ENCODE results near the gene ZNF3. TPM values are rescaled to one million over a fixed set of nuclear protein-coding genes. Genes with fewer than 3 reads are reported as not detected.

ZNF3 gene
- total and polyA plus RNA-seq, 3 donors from 2014 or later, result 23.4 to 27.7 (median 24.7) TPM

- 73 to 82% methylated on average over 7 of the region's 7 CpGs for WGBS, 2 donors
Observed at GRCh38 chr7:100040575-100040974, 40.9 kb downstream of the ZNF3 start.

DNA sequence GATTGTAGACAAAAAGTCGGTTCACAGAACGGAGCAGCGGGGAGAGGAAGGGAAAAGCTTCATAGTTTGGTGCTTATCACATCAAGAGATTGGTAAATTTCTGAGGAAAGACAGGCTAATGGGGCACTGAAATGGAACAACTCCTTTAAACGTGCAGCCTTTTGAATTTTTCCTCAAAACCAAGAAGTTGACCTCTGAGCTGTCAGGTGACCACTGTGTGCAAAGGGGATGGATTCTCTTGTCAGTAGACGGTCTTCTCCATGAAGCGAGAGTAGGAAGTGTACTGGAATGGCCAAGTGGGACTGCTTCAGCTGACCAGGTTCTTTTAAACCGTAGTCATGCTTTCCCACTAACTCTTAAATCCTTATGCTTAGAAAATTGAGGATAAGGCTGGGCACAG is 43.2 kb downstream of the ZNF3 start:
- Histone ChIP-seq H3K27ac (no peak overlapping the region), H3K36me3 (ENCODE audit: low read depth, missing control alignments) (no peaks in the 10 kb centered on the region), H3K27me3 (no peaks in the 10 kb centered on the region), H3K9me3 (no peaks in the 10 kb centered on the region), H3K4me1 (peaks cover 15% of the 10 kb centered on the region), H3K4me3 (no peak overlapping the region)
- intact Hi-C loops (cut with DNase I; ENCODE audit: low total_unique reads), result no loop called here
- TF ChIP-seq, protein P1, sequence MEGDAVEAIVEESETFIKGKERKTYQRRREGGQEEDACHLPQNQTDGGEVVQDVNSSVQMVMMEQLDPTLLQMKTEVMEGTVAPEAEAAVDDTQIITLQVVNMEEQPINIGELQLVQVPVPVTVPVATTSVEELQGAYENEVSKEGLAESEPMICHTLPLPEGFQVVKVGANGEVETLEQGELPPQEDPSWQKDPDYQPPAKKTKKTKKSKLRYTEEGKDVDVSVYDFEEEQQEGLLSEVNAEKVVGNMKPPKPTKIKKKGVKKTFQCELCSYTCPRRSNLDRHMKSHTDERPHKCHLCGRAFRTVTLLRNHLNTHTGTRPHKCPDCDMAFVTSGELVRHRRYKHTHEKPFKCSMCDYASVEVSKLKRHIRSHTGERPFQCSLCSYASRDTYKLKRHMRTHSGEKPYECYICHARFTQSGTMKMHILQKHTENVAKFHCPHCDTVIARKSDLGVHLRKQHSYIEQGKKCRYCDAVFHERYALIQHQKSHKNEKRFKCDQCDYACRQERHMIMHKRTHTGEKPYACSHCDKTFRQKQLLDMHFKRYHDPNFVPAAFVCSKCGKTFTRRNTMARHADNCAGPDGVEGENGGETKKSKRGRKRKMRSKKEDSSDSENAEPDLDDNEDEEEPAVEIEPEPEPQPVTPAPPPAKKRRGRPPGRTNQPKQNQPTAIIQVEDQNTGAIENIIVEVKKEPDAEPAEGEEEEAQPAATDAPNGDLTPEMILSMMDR (IDR thresholded peaks at IDR 0.05), result no peak
- no peak for TF ChIP-seq POLR2A (IDR thresholded peaks at IDR 0.05)
- WGBS, 2 donors, result 91 to 94% methylated on average over 7 of the region's 7 CpGs
- DNase-seq, result no peak

More at GRCh38 chr7:100040575-100040974, 40.9 kb downstream of the ZNF3 start:
- H3K4me1 ChIP-seq, result peaks cover 15% of the 10 kb centered on the region
- intact Hi-C loops (cut with DNase I; ENCODE audit: low total_unique reads), result no loop called here
- no peaks in the 10 kb centered on the region for H3K36me3 ChIP-seq (ENCODE audit: low read depth, missing control alignments)
- no peaks in the 10 kb centered on the region for H3K9me3 ChIP-seq
- no peak for DNase-seq
- H3K27ac ChIP-seq, result no peak overlapping the region
- no peak overlapping the region for H3K4me3 ChIP-seq
- H3K27me3 ChIP-seq, result no peaks in the 10 kb centered on the region
- TF ChIP-seq POLR2A (IDR thresholded peaks at IDR 0.05), result no peak
- TF ChIP-seq, protein P1 (IDR thresholded peaks at IDR 0.05), result no peak

DNA sequence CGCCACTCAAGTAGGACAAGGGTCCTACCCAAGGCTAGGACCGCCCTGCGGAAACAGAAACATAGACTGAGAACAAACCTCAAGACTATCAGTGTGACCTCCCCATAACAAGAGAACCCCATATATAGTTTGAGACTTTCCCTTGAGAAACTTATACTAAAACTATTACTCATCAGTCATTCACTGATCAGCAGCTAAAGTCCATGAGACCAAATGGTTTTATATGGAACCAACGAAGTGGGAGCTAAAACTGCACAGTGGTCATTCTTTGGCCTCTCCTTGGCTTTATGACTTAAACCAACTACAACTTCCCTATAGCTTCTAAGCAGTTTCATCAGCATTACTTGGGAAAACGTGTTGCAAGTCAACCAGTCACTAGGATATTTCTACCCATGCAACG is 45.6 kb downstream of the ZNF3 start:
- 81 to 95% methylated on average over 6 of the region's 6 CpGs for WGBS, 2 donors
- peak overlapping the region in 1 of 2 donors; percentile 60 for H3K27ac ChIP-seq
- H3K36me3 ChIP-seq (ENCODE audit: low read depth, missing control alignments), result no peaks in the 10 kb centered on the region
- no peak overlapping the region for H3K4me3 ChIP-seq
- H3K4me1 ChIP-seq, result peaks cover 15% of the 10 kb centered on the region
- TF ChIP-seq, protein P1 (IDR thresholded peaks at IDR 0.05), result no peak
- no peak for TF ChIP-seq POLR2A (IDR thresholded peaks at IDR 0.05)
- H3K9me3 ChIP-seq, result no peaks in the 10 kb centered on the region
- DNase-seq, result no peak
- H3K27me3 ChIP-seq, result no peaks in the 10 kb centered on the region
- intact Hi-C loops (cut with DNase I; ENCODE audit: low total_unique reads), result no loop called here

DNA sequence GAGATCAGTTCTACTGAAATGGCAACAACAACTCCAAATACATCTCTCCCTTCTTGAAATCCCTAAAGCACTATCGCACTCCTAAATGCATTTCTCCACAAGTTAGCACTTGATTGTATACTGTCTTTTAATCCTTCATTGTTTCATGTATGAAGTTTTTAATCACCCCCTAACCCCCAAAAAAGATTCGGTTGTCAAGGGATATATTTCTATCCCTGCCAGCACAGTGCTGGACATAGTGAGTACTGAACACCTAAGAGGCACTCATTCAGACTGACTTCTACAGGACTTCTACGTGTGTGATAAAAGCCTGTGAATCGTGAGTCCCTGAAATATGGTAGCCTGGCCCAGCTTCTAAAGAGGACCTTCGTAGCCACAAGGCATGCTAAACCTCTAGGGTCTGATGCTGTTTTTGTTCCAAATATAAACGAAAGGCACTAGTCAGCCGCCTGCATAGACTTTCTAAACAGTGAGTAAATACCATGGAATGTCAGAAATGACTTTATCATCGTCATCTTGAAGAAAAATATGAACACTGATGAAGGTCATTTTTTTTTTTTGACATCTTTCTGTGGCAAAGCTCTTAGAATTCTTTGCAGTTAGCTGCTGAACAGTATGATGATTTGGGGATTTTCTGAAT is 46.5 kb downstream of the ZNF3 start:
- DNase-seq, result no peak
- Histone ChIP-seq H3K27me3 (no peaks in the 10 kb centered on the region), H3K27ac (peak overlapping the region in 1 of 2 donors; percentile 60), H3K4me3 (no peak overlapping the region), H3K36me3 (ENCODE audit: low read depth, missing control alignments) (no peaks in the 10 kb centered on the region), H3K9me3 (no peaks in the 10 kb centered on the region), H3K4me1 (peaks cover 15% of the 10 kb centered on the region)
- intact Hi-C loops (cut with DNase I; ENCODE audit: low total_unique reads), result no loop called here
- TF ChIP-seq, protein P1 (IDR thresholded peaks at IDR 0.05), result no peak
- no peak for TF ChIP-seq POLR2A (IDR thresholded peaks at IDR 0.05)
- 82 to 83% methylated on average over 8 of the region's 8 CpGs for WGBS, 2 donors

DNA sequence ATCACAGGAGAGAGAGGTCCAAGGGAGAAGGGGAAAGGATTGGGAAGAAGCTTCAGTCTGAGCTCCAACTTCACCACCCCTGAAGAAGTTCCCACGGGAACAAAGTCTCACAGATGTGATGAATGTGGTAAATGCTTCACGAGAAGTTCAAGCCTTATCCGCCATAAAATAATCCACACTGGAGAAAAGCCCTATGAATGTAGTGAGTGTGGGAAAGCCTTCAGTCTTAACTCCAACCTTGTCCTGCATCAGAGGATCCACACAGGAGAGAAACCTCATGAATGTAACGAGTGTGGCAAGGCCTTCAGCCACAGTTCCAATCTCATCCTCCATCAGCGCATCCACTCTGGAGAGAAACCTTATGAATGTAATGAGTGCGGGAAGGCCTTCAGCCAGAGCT is 48.0 kb downstream of the ZNF3 start:
- no peak for DNase-seq
- Histone ChIP-seq H3K36me3 (ENCODE audit: low read depth, missing control alignments) (no peaks in the 10 kb centered on the region), H3K4me3 (no peak overlapping the region), H3K4me1 (peaks cover 15% of the 10 kb centered on the region), H3K27ac (no peak overlapping the region), H3K27me3 (no peaks in the 10 kb centered on the region), H3K9me3 (no peaks in the 10 kb centered on the region)
- WGBS, 2 donors, result 97 to 98% methylated on average over 6 of the region's 6 CpGs
- intact Hi-C loops (cut with DNase I; ENCODE audit: low total_unique reads), result no loop called here
- no peak for TF ChIP-seq POLR2A (IDR thresholded peaks at IDR 0.05)
- TF ChIP-seq, protein P1 (IDR thresholded peaks at IDR 0.05), result no peak

Data from testis (tissue), 3 donors.